GM10266 (cell line): ENCODE measurements around the gene TECPR1.

Source experiments
- DNase-seq: peaks from one replicate; pipeline ENCODE4 v3.0.0; 2012; ENCODE audit errors: extremely low spot score
- TF ChIP-seq, protein P1 (sequence below): IDR thresholded peaks from 2 replicates; pipeline ENCODE4 v1.5.1; 2012; ENCODE audit warnings: mild to moderate bottlenecking, low read depth; ENCODE audit not compliant: control insufficient read depth, insufficient read depth; ENCODE audit errors: missing control alignments

The TECPR1 gene

DNA sequence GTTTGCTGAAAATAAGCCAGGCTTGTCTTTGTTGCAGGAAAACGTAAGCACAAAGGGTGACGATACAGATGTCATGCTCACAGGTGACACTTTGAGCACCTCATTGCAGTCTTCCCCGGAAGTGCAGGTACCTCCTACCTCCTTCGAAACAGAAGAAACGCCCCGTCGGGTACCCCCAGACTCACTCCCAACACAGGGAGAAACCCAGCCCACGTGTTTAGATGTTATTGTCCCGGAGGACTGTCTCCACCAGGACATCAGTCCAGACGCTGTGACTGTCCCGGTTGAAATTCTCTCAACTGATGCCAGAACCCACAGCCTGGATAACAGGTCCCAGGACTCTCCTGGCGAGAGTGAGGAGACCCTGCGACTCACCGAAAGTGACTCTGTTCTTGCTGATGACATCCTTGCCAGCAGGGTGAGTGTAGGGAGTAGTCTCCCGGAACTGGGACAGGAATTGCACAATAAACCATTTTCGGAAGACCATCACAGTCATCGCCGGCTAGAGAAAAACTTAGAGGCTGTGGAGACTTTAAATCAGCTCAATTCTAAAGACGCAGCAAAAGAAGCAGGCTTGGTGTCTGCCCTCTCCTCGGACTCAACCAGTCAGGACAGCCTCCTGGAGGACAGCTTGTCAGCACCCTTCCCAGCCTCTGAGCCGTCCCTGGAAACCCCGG lies 59.1 kb downstream of the TECPR1 start:
- TF ChIP-seq, protein P1, sequence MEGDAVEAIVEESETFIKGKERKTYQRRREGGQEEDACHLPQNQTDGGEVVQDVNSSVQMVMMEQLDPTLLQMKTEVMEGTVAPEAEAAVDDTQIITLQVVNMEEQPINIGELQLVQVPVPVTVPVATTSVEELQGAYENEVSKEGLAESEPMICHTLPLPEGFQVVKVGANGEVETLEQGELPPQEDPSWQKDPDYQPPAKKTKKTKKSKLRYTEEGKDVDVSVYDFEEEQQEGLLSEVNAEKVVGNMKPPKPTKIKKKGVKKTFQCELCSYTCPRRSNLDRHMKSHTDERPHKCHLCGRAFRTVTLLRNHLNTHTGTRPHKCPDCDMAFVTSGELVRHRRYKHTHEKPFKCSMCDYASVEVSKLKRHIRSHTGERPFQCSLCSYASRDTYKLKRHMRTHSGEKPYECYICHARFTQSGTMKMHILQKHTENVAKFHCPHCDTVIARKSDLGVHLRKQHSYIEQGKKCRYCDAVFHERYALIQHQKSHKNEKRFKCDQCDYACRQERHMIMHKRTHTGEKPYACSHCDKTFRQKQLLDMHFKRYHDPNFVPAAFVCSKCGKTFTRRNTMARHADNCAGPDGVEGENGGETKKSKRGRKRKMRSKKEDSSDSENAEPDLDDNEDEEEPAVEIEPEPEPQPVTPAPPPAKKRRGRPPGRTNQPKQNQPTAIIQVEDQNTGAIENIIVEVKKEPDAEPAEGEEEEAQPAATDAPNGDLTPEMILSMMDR, result no peak
- no peak for DNase-seq

- TF ChIP-seq, protein P1, result no peak
- DNase-seq, result no peak
Observed at GRCh38 chr7:98191668-98192431, 60.2 kb downstream of the TECPR1 start.

GRCh38 chr7:98189559-98189958 lies 62.5 kb downstream of the TECPR1 start:
- TF ChIP-seq, protein P1, result no peak
- no peak for DNase-seq

- DNase-seq, result no peak
Observed at GRCh38 chr7:98187138-98187502, 64.9 kb downstream of the TECPR1 start.

DNA sequence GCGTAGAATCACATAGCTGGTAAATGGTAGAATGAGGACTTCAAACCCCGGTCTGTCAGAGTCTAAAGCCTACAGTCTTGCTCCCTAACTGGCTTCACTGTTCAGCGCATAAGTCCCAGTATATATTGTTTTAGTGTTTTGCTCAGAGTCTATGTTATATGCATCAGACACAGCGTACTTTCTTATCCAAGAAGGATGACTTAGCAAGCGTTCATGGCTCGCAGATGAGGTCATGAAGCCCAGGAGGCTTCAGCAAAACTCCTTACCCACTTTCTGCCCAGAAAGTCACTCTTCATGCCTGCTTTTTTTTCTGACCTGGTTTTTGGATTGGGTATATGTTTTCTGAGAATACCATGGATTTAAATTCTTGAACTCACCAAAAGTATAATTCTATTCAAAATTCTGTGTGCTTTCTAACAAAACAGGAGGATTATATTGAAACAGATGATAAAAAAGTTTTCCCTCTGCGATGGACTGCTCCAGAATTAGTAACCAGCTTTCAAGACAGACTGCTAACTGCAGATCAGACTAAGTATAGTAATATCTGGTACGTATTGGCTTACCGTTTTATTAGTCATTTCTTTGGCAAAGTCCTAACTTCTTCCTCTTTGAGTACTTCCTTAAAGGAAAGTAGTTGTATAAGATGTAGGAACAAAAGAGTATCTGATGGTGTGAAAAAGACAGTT lies 65.4 kb downstream of the TECPR1 start:
- TF ChIP-seq, protein P1, result no peak
- DNase-seq, result no peak

More at GRCh38 chr7:98187138-98187502, 64.9 kb downstream of the TECPR1 start:
- TF ChIP-seq, protein P1, result no peak

DNA sequence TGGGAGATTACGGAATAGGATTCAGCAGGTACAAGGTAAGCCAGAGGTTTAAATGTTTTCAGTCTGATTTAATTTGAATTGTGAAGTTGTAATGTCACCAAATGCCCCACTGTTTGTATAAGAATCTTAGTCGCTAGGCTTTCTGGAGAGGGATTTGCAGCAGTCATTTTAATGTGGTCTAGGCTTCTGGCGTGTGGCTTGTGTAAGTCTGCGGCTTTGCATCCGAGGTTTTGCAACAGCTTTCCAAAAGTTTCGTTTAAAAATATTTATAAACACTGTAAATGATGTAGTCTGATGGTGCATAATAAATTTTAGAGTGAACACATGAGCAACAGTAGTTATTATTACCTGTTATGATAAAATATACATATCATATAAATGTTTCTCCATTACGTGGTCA lies 66.9 kb downstream of the TECPR1 start:
- no peak for DNase-seq
- TF ChIP-seq, protein P1, result no peak

- TF ChIP-seq, protein P1, result no peak
- DNase-seq, result no peak
Observed at GRCh38 chr7:98180751-98181150, 71.3 kb downstream of the TECPR1 start.
